HepG2 (cell line): ENCODE measurements around the gene SZRD1. TPM values are rescaled to one million over a fixed set of nuclear protein-coding genes. Genes with fewer than 3 reads are reported as not detected.

ENCODE experiments used
- ATAC-seq: fragments of 200-7000 bp; cut with Tn5 transposase; 3 replicates; pipeline ENCODE4 v1.9.1; 2020; ENCODE audit warnings: mild to moderate bottlenecking, moderate library complexity
- BruUV-seq: library from RNA; stranded (reverse); fragments of 400-500 nt; replicated peaks from 2 replicates; lab custom pipeline; 2021; lab: Mats Ljungman, UMichigan
- CTCF ChIA-PET: fragments of 300-600 bp; formaldehyde crosslinking; extraction: SDS; loops from one replicate; lab custom pipeline; 2021; ENCODE audit warnings: low total read pairs, inconsistent platforms, low intra/inter-chr PET ratio; lab: Yijun Ruan, JAX
- POLR2A ChIA-PET: fragments of 350-600 bp; sonication (Branson Sonifier 250); formaldehyde crosslinking; loops from one replicate; lab custom pipeline; 2020; ENCODE audit warnings: antibody characterized with exemption, inconsistent platforms; lab: Yijun Ruan, JAX
- DNase-seq: peaks from one replicate; pipeline ENCODE4 v3.0.0-alpha.2; 2015; ENCODE audit warnings: low spot score
- FAIRE-seq: peaks from 3 replicates; lab custom pipeline; 2011; peaks lifted over from hg19 to GRCh38; lab: Jason Lieb, UNC
- H2AFZ ChIP-seq: one replicate; pipeline ENCODE4 v1.6.1; 2011; ENCODE audit warnings: low read length, inconsistent platforms
- H3K27ac ChIP-seq: fragments of 300-600 bp; 3 replicates; pipeline ENCODE4 v1.8.0; 2011; ENCODE audit warnings: mixed run types, mild to moderate bottlenecking, mixed read lengths, low read length, inconsistent platforms; ENCODE audit not compliant: insufficient read depth; ENCODE audit errors: extremely low read length
- H3K27me3 ChIP-seq, 2 experiments: fragments of 200-600 bp in 1 of 2; 2 replicates in 1 of 2; 3 replicates in 1 of 2; pipeline versions ENCODE4 v1.6.0 to v1.8.0; 2011; ENCODE audit warnings: low read length in 2 of 2, mild to moderate bottlenecking in 2 of 2, moderate library complexity in 2 of 2, inconsistent platforms in 1 of 2; ENCODE audit not compliant: insufficient read depth in 2 of 2, control insufficient read depth in 1 of 2
- H3K36me3 ChIP-seq, 2 experiments: fragments of 200-600 bp in 1 of 2; replicated peaks in 1 of 2; 2 replicates in 1 of 2; 3 replicates in 1 of 2; pipeline versions ENCODE4 v1.5.1 to v1.8.0; 2011; ENCODE audit warnings: low read length in 2 of 2, inconsistent platforms in 1 of 2; ENCODE audit not compliant: insufficient read depth in 2 of 2, control insufficient read depth in 1 of 2
- H3K4me1 ChIP-seq: 2 replicates; pipeline ENCODE4 v1.5.1; 2012; ENCODE audit warnings: low read length, inconsistent platforms; ENCODE audit not compliant: insufficient read depth
- H3K4me2 ChIP-seq: 2 replicates; pipeline ENCODE4 v1.6.0; 2011; ENCODE audit warnings: low read depth, low read length, inconsistent platforms
- H3K4me3 ChIP-seq, 3 experiments: fragments of 200-600 bp in 1 of 3; sonication (generic), shearing (Covaris generic) in 1 of 3; replicated peaks in 1 of 3; 2 replicates each; pipeline ENCODE4 v1.5.1; 2011 to 2016; ENCODE audit warnings: low read length in 3 of 3, inconsistent platforms in 2 of 3, low read depth in 2 of 3, mild to moderate bottlenecking in 2 of 3, control low read depth in 1 of 3, mixed read lengths in 1 of 3; ENCODE audit not compliant: insufficient read depth in 1 of 3
- H3K79me2 ChIP-seq: one replicate; pipeline ENCODE4 v1.6.1; 2011; ENCODE audit warnings: low read length, inconsistent platforms; ENCODE audit not compliant: insufficient read depth
- H3K9ac ChIP-seq: 2 replicates; pipeline ENCODE4 v1.6.0; 2011; ENCODE audit warnings: mild to moderate bottlenecking, low read depth, low read length, inconsistent platforms; ENCODE audit not compliant: insufficient read depth
- H3K9me3 ChIP-seq: 2 replicates; pipeline ENCODE4 v1.5.1; 2012; ENCODE audit warnings: mild to moderate bottlenecking, low read length
- H4K20me1 ChIP-seq: 2 replicates; pipeline ENCODE4 v1.6.0; 2011; ENCODE audit warnings: inconsistent platforms, mild to moderate bottlenecking, low read length, moderate library complexity; ENCODE audit not compliant: insufficient read depth
- CCDC6 ChIP-seq: sonication (generic); formaldehyde crosslinking; IDR thresholded peaks from 2 replicates; pipeline ENCODE4 v1.8.1; 2022; ENCODE audit warnings: mild to moderate bottlenecking, missing genetic modification reagents, moderate library complexity
- KMT2B ChIP-seq: IDR thresholded peaks from 2 replicates; pipeline ENCODE4 v1.6.1; 2016; ENCODE audit warnings: missing genetic modification reagents, missing compliant biosample characterization
- MBD4 ChIP-seq: IDR thresholded peaks from 2 replicates; pipeline ENCODE4 v1.6.1; 2012; ENCODE audit warnings: low read length, inconsistent platforms, borderline replicate concordance
- SNAPC2 ChIP-seq: sonication (generic); formaldehyde crosslinking; IDR thresholded peaks from 2 replicates; pipeline ENCODE4 v1.8.1; 2022; ENCODE audit warnings: mild to moderate bottlenecking, missing genetic modification reagents
- SSRP1 ChIP-seq: IDR thresholded peaks from 2 replicates; pipeline ENCODE4 v1.6.1; 2016; ENCODE audit warnings: control low read depth
- YEATS4 ChIP-seq: sonication (generic); formaldehyde crosslinking; IDR thresholded peaks from 2 replicates; pipeline ENCODE4 v1.4.0; 2020; ENCODE audit warnings: missing genetic modification reagents, borderline replicate concordance
- ZMYM2 ChIP-seq: sonication (generic); formaldehyde crosslinking; IDR thresholded peaks from 2 replicates; pipeline ENCODE4 v1.8.0; 2022; ENCODE audit warnings: mild to moderate bottlenecking, missing genetic modification reagents
- ZNF3 ChIP-seq: IDR thresholded peaks from 2 replicates; pipeline ENCODE4 v1.7.0; 2017; ENCODE audit warnings: inconsistent platforms
- ZNF619 ChIP-seq: sonication (generic); formaldehyde crosslinking; IDR thresholded peaks from 2 replicates; pipeline ENCODE4 v1.4.0; 2020; ENCODE audit warnings: mild to moderate bottlenecking, missing genetic modification reagents
- ZNF7 ChIP-seq: IDR thresholded peaks from 2 replicates; pipeline ENCODE4 v1.6.1; 2016; ENCODE audit warnings: missing biosample characterization, missing genetic modification reagents
- WGBS: methylation state at CpG from one replicate; pipeline ENCODE4 v1.1.6; 2017; ENCODE audit warnings: low lambda C conversion rate; 5-methylcytosine and 5-hydroxymethylcytosine counted together
- in situ Hi-C: cut with HindIII; loops from 2 replicates; pipeline ENCODE4 v1.10.0; 2017; ENCODE audit warnings: low pct_unique_long_range_greater_than_20kb; ENCODE audit not compliant: extremely low pct_ligation_motif_present
- intact Hi-C: fragments of 100-400 bp; cut with micrococcal nuclease; formaldehyde crosslinking; loops from one replicate; pipeline ENCODE4 v1.10.0; 2022; ENCODE audit not compliant: unreplicated experiment
- polyA plus RNA-seq, 8 experiments: library from polyadenylated mRNA; depleted of rRNA in 3 of 8; stranded (reverse) in 7 of 8; unstranded in 1 of 8; fragments of >200 nt; fragmentation: Illumina TruSeq in 4 of 8; extraction: Trizol in 4 of 8; gene quantifications; 2 replicates each; pipeline versions ENCODE4 v1.2.1 to v1.2.3, GENCODE V29; 2011 to 2016; ENCODE audit warnings: low read depth in 4 of 8, missing spikeins in 1 of 8, mixed read lengths in 1 of 8; ENCODE audit not compliant: insufficient read depth in 1 of 8
- total RNA-seq, 5 experiments: library from RNA; depleted of rRNA; stranded (reverse); fragments of >200 nt; fragmentation: Illumina TruSeq; extraction: Trizol; gene quantifications; 2 replicates each; pipeline ENCODE4 v1.2.3, GENCODE V29; 2016; ENCODE audit warnings: low read depth in 1 of 5
- TF ChIP-seq, protein P1 (sequence below): sonication (generic); formaldehyde crosslinking; IDR thresholded peaks from 2 replicates; pipeline ENCODE4 v1.8.0; 2022; ENCODE audit warnings: mild to moderate bottlenecking, missing genetic modification reagents
- TF ChIP-seq, protein P2 (sequence below): sonication (generic); formaldehyde crosslinking; IDR thresholded peaks from 2 replicates; pipeline ENCODE4 v1.4.0; 2020; ENCODE audit warnings: mild to moderate bottlenecking, missing genetic modification reagents
- TF ChIP-seq, protein P3 (sequence below): sonication (generic); formaldehyde crosslinking; IDR thresholded peaks from 2 replicates; pipeline ENCODE4 v1.4.0; 2020; ENCODE audit warnings: missing genetic modification reagents

SZRD1 gene
- total and polyA plus RNA-seq, 2 of the 13 experiments (the other 11 are each of a cell fraction or from before 2014, with no cell fraction given): 28.5 to 41.4 TPM

DNA sequence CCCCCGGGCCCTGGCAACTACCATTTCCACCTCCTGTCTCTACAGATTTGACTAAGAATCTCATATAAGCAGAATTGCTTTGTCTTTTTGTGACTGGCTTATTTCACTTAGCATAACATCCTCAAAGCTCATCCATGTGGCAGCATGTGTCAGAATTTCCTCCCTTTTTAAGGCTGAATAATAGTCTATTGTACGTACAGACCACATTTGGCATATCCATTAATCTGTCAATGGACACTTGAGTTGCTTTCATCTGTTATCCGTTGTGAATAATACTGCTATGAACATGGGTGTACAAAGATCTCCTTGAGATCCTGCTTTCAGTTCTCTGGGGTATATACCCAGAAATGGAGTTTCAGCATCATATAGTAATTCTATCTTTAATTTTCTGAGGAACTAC lies 46.1 kb downstream of the SZRD1 start:
- H3K4me2 ChIP-seq: no peak overlapping the region
- DNase-seq (no peak), ATAC-seq (no peak), FAIRE-seq (no peak)
- TF ChIP-seq ZNF3 (no peak), ZNF7 (CRISPR knock-in tag) (no peak), KMT2B (CRISPR knock-in tag) (no peak), SSRP1 (CRISPR knock-in tag) (no peak), YEATS4 (CRISPR knock-in tag) (no peak), CCDC6 (CRISPR knock-in tag) (no peak), ZMYM2 (no peak), ZNF619 (CRISPR knock-in tag) (no peak), SNAPC2 (CRISPR knock-in tag) (no peak), MBD4 (no peak)
- TF ChIP-seq, protein P1, sequence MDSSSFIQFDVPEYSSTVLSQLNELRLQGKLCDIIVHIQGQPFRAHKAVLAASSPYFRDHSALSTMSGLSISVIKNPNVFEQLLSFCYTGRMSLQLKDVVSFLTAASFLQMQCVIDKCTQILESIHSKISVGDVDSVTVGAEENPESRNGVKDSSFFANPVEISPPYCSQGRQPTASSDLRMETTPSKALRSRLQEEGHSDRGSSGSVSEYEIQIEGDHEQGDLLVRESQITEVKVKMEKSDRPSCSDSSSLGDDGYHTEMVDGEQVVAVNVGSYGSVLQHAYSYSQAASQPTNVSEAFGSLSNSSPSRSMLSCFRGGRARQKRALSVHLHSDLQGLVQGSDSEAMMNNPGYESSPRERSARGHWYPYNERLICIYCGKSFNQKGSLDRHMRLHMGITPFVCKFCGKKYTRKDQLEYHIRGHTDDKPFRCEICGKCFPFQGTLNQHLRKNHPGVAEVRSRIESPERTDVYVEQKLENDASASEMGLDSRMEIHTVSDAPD: no peak
- TF ChIP-seq, protein P2, sequence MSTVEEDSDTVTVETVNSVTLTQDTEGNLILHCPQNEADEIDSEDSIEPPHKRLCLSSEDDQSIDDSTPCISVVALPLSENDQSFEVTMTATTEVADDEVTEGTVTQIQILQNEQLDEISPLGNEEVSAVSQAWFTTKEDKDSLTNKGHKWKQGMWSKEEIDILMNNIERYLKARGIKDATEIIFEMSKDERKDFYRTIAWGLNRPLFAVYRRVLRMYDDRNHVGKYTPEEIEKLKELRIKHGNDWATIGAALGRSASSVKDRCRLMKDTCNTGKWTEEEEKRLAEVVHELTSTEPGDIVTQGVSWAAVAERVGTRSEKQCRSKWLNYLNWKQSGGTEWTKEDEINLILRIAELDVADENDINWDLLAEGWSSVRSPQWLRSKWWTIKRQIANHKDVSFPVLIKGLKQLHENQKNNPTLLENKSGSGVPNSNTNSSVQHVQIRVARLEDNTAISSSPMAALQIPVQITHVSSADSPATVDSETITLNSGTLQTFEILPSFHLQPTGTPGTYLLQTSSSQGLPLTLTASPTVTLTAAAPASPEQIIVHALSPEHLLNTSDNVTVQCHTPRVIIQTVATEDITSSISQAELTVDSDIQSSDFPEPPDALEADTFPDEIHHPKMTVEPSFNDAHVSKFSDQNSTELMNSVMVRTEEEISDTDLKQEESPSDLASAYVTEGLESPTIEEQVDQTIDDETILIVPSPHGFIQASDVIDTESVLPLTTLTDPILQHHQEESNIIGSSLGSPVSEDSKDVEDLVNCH (CRISPR knock-in tag): no peak
- TF ChIP-seq, protein P3, sequence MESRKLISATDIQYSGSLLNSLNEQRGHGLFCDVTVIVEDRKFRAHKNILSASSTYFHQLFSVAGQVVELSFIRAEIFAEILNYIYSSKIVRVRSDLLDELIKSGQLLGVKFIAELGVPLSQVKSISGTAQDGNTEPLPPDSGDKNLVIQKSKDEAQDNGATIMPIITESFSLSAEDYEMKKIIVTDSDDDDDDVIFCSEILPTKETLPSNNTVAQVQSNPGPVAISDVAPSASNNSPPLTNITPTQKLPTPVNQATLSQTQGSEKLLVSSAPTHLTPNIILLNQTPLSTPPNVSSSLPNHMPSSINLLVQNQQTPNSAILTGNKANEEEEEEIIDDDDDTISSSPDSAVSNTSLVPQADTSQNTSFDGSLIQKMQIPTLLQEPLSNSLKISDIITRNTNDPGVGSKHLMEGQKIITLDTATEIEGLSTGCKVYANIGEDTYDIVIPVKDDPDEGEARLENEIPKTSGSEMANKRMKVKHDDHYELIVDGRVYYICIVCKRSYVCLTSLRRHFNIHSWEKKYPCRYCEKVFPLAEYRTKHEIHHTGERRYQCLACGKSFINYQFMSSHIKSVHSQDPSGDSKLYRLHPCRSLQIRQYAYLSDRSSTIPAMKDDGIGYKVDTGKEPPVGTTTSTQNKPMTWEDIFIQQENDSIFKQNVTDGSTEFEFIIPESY: no peak
- intact Hi-C loops: no loop called here
- no peak overlapping the region for H2AFZ ChIP-seq
- WGBS: 81% methylated on average over 3 of the region's 3 CpGs
- no peaks in the 10 kb centered on the region; a peak in 1 of 5 replicates for H3K27me3 ChIP-seq
- H3K27ac ChIP-seq: no peak overlapping the region
- no peaks in the 10 kb centered on the region for H4K20me1 ChIP-seq
- H3K9me3 ChIP-seq: no peaks in the 10 kb centered on the region
- POLR2A ChIA-PET: no interaction called here
- CTCF ChIA-PET: no interaction called here
- H3K4me3 ChIP-seq: no peak overlapping the region
- no peaks in the 10 kb centered on the region for H3K36me3 ChIP-seq
- peaks cover 17% of the 10 kb centered on the region for H3K4me1 ChIP-seq
- BruUV-seq: no TSS peak
- no peak overlapping the region for H3K9ac ChIP-seq
- in situ Hi-C loops: no loop called here
- no peaks in the 10 kb centered on the region for H3K79me2 ChIP-seq
